Measurements from ENCODE around the gene CDCP2. TPM values are rescaled to one million over a fixed set of nuclear protein-coding genes. Genes with fewer than 3 reads are reported as not detected.

CDCP2 gene
- total and polyA plus RNA-seq, 2 of the 8 experiments (the other 6 are each of a cell fraction or from before 2014, with no cell fraction given): not detected

DNA sequence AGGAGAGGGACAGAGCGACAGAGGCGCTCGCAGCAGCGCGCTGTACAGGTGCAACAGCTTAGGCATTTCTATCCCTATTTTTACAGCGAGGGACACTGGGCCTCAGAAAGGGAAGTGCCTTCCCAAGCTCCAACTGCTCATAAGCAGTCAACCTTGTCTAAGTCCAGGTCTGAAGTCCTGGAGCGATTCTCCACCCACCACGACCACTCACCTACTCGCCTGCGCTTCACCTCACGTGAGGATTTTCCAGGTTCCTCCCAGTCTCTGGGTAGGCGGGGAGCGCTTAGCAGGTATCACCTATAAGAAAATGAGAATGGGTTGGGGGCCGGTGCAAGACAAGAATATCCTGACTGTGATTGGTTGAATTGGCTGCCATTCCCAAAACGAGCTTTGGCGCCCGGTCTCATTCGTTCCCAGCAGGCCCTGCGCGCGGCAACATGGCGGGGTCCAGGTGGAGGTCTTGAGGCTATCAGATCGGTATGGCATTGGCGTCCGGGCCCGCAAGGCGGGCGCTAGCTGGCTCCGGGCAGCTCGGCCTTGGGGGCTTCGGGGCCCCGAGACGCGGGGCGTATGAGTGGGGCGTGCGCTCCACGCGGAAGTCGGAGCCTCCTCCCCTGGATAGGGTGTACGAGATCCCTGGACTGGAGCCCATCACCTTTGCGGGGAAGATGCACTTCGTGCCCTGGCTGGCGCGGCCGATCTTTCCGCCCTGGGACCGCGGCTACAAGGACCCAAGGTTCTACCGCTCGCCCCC lies 47.1 kb upstream of the CDCP2 start, which contains the start of the genes CYB5RL and MRPL37:
Gene CYB5RL (minus strand): TSS at position 266 of the 754 bp plus-strand sequence. CDS start 4,414 bp downstream, outside the sequence.
Gene MRPL37 (plus strand): TSS at position 403 of the 754 bp plus-strand sequence. CDS start 77 bp downstream, at position 480.
- Histone ChIP-seq H3K18ac (ENCODE audit: extremely low read depth, low read length) (peak within 1 kb of the TSS; percentile 39; the same call in 1 of the 2 replicates), H2BK120ac (replicated peaks; ENCODE audit: low read depth, low read length) (peak within 1 kb of the TSS; percentile 44), H3K9ac (replicated peaks in 1 of 4; ENCODE audit: extremely low read depth in 1 of 4, low read depth in 3 of 4, low read length in 3 of 4) (peak within 1 kb of the TSS; percentile 80 to 93 (median 92)), H4K8ac (ENCODE audit: extremely low read depth, insufficient read depth, low read length) (peak within 1 kb of the TSS; percentile 98; the same call in 1 of the 2 replicates), H3K79me2 (ENCODE audit: control insufficient read depth in 1 of 2, insufficient read depth in 2 of 2, low read length in 2 of 2) (peaks cover 12 to 32% of the 10 kb centered on the region in 2 experiments), H3K4me3 (ENCODE audit: extremely low read depth in 1 of 4, insufficient read depth in 2 of 4, low read depth in 3 of 4, low read length in 4 of 4) (peak within 1 kb of the TSS; percentile 91 to 99 (median 96)), H3K23me2 (ENCODE audit: low read depth, low read length) (peaks cover 9% of the 10 kb centered on the region), H2BK12ac (ENCODE audit: low read depth, low read length) (0 out of 2 replicates have a peak within 1 kb of the TSS, but pooled peaks have one; percentile 29), H3K79me1 (ENCODE audit: low read depth, low read length) (peaks cover 4% of the 10 kb centered on the region), H3K14ac (ENCODE audit: insufficient read length) (no peak within 1 kb of the TSS), H2AFZ (ENCODE audit: low read length) (peak within 1 kb of the TSS; percentile 97), H2BK15ac (ENCODE audit: low read length) (peak within 1 kb of the TSS; percentile 2; the same call in 1 of the 2 replicates), H3K4me2 (ENCODE audit: insufficient read depth in 1 of 2, low read depth in 2 of 2, low read length in 2 of 2) (peak within 1 kb of the TSS; percentile 83 to 100), H2BK20ac (ENCODE audit: low read length) (no peak within 1 kb of the TSS), H2AK5ac (ENCODE audit: low read depth, low read length) (no peak within 1 kb of the TSS), H3K27me3 (replicated peaks in 1 of 4; ENCODE audit: control insufficient read depth in 3 of 4, extremely low read depth in 1 of 4, insufficient read depth in 3 of 4, low read length in 3 of 4) (no peaks in the 10 kb centered on the region), H3K9me3 (ENCODE audit: insufficient read depth in 2 of 2, low read depth in 1 of 2, low read length in 1 of 2) (no peaks in the 10 kb centered on the region), H2BK5ac (ENCODE audit: low read depth, low read length) (peak within 1 kb of the TSS; percentile 77), H4K20me1 (replicated peaks in 1 of 2; ENCODE audit: control insufficient read depth in 1 of 2, insufficient read depth in 2 of 2, low read length in 2 of 2) (no peaks in the 10 kb centered on the region), H3K4me1 (replicated peaks in 1 of 4; ENCODE audit: control insufficient read depth in 3 of 4, insufficient read depth in 4 of 4, low read length in 3 of 4) (peaks cover 0 to 13% (median 6%) of the 10 kb centered on the region in 4 experiments; a peak in 6 of 7 replicates), H3K4ac (replicated peaks; ENCODE audit: insufficient read length, low read depth, low read length) (no peak within 1 kb of the TSS), H3K56ac (replicated peaks; ENCODE audit: insufficient read length, low read depth, low read length) (peak within 1 kb of the TSS; percentile 47), H4K91ac (replicated peaks; ENCODE audit: insufficient read length, low read length) (peak within 1 kb of the TSS; percentile 29), H4K5ac (ENCODE audit: insufficient read length, low read depth, low read length) (no peak within 1 kb of the TSS), H3K23ac (ENCODE audit: insufficient read length) (no peak within 1 kb of the TSS), H3K36me3 (ENCODE audit: control insufficient read depth in 2 of 4, insufficient read depth in 4 of 4, low read length in 3 of 4) (peaks cover 0 to 13% (median 3%) of the 10 kb centered on the region in 4 experiments; a peak in 4 of 8 replicates), H3K27ac (ENCODE audit: low read depth, low read length) (peak within 1 kb of the TSS; percentile 84)
- ChIA-PET CTCF (ENCODE audit: partially characterized antibody) (interaction anchor here (0.6 to 4.0 kb wide), 14 partner anchors 11 to 204 kb away, joined by 3 to 16 read pairs (median 3); no protein-coding TSS in a partner anchor), POLR2A (ENCODE audit: partially characterized antibody) (interaction anchor here (0.8 to 5.3 kb wide), 26 partner anchors 10 to 411 kb away, joined by 3 to 50 read pairs (median 3); no protein-coding TSS in a partner anchor)
- 1% methylated on average over 46 of the region's 51 CpGs; no CpG with 5 or more reads in 1 of the 2 experiments for WGBS, 2 experiments (ENCODE audit: extremely low coverage in 1 of 2, insufficient coverage in 1 of 2, insufficient read length in 1 of 2, insufficient replicate concordance in 2 of 2, low coverage in 1 of 2, low lambda C conversion rate in 2 of 2, missing lambda C conversion rate in 1 of 2)
- FAIRE-seq (peak; percentile 48), DNase-seq (ENCODE audit: low read depth in 1 of 2, low spot score in 2 of 2) (peak; percentile 73 to 91)

All from H1 (cell line).